Pancreas (tissue), 10 donors: Measurements from ENCODE around the gene MYORG. TPM values are rescaled to one million over a fixed set of nuclear protein-coding genes. Genes with fewer than 3 reads are reported as not detected.
A peak's percentile ranks its signal among the peaks of the same experiment; 100 is the strongest.

Source experiments
- ATAC-seq, 4 donors: fragments of 200-7000 bp; cut with Tn5 transposase; one replicate each; pipeline versions ENCODE4 v1.8.0 to v1.9.1; 2020; ENCODE audit warnings: mild to moderate bottlenecking in 4 of 4, moderate library complexity in 4 of 4
- DNase-seq, 6 donors: peaks; one replicate each; pipeline ENCODE4 v3.0.0-alpha.2; 2020
- FAIRE-seq: peaks from 2 replicates; lab custom pipeline; 2012; peaks lifted over from hg19 to GRCh38; lab: Jason Lieb, UNC
- H3K27ac ChIP-seq, 4 donors: fragments of 200-600 bp; sonication (generic); 1 replicate in 3 of 4; 2 replicates in 1 of 4; pipeline versions ENCODE4 v1.5.0 to v1.8.0; 2020
- H3K27me3 ChIP-seq, 4 donors: fragments of 200-600 bp; one replicate each; pipeline ENCODE4 v1.8.0; 2021
- H3K36me3 ChIP-seq, 3 donors: fragments of 200-600 bp; sonication (generic) in 1 of 3; one replicate each; pipeline versions ENCODE4 v1.5.0 to v1.8.0; 2020 to 2021
- H3K4me1 ChIP-seq, 3 donors: fragments of 200-600 bp; one replicate each; pipeline ENCODE4 v1.8.0; 2021
- H3K4me3 ChIP-seq, 4 donors: fragments of 200-600 bp; sonication (generic) in 2 of 4; one replicate each; pipeline versions ENCODE4 v1.5.0 to v1.8.0; 2020 to 2021
- H3K9me3 ChIP-seq, 4 donors: fragments of 200-600 bp; one replicate each; pipeline ENCODE4 v1.8.0; 2021
- WGBS, 2 donors: extraction: QIAGEN DNeasy Blood & Tissue Kit; methylation state at CpG; one replicate each; pipeline ENCODE4 v1.1.7; 2013; 5-methylcytosine and 5-hydroxymethylcytosine counted together
- intact Hi-C, 3 donors: fragments of 100-400 bp; cut with DNase I; formaldehyde crosslinking; loops; one replicate each; pipeline versions ENCODE4 v1.11.1 to v1.14.2; 2022
- polyA plus RNA-seq, 2 donors: library from polyadenylated mRNA; stranded (reverse); fragments of 200-250 nt; gene quantifications; one replicate each; pipeline ENCODE4 v1.2.3, GENCODE V29; 2013
- total RNA-seq, 6 donors: library from RNA; stranded (reverse); fragmentation: NEBNext Ultra II Directional in 4 of 6; extraction: Animal tissue kit (Norgen Biotek cat#: 25700) in 4 of 6; gene quantifications; one replicate each; pipeline versions ENCODE4 v1.2.1 to v1.2.4, GENCODE V29; 2021 to 2023
- TF ChIP-seq, protein P1 (sequence below), 4 donors: fragments of 200-600 bp; sonication (generic) in 3 of 4; IDR thresholded peaks; one replicate each; pipeline versions ENCODE4 v1.5.0 to v1.8.0; 2021; ENCODE audit warnings: antibody characterized with exemption in 4 of 4
- donor health status: healthy with polysubstance abuse.
- donor health status: DM: no; HTN: no; CAD: no; lungs with moderate emphysema.
- donor health status: DM: no; HTN: no; CAD: no.
- donor health status: control.
- donor health status: control.
- donor health status: Bipolar disorder and iron deficiency.
- donor health status: DM: yes; HTN: yes; CAD: no.
- donor health status: DM: no; HTN: no; CAD: no.
- donor health status: DM: no; HTN: no; CAD: no.
- donor health status: DM: yes; HTN: yes; CAD: no.

Gene MYORG
- total and polyA plus RNA-seq, 8 donors, result 1.8 to 17.5 (median 9.6) TPM

DNA sequence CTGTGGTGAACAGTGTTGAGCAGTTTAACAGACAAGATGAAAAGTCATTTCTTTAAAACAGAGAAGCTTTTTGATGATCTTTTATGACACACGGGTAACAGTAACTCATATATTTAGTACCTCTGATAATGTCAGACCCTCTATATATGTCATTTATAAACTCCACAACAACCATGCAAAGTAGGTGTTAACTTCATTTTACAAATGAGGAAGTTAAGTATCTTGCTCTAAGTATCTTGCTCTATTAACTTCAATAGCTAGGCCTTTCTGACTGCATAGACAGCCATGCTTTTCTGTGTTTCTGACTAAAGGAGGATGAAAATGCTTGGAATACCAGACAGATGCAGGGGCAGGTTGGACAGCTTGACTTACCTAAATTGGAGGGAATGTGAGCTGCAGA, 45.5 kb downstream of the MYORG start:
- 63 to 90% methylated on average over 1 of the region's 1 CpG for WGBS, 2 donors
- H3K36me3 ChIP-seq, result no peaks in the 10 kb centered on the region
- H3K4me1 ChIP-seq, result peaks cover 11 to 25% (median 13%) of the 10 kb centered on the region in 3 donors
- DNase-seq (no peak), FAIRE-seq (no peak), ATAC-seq (no peak)
- TF ChIP-seq, protein P1, sequence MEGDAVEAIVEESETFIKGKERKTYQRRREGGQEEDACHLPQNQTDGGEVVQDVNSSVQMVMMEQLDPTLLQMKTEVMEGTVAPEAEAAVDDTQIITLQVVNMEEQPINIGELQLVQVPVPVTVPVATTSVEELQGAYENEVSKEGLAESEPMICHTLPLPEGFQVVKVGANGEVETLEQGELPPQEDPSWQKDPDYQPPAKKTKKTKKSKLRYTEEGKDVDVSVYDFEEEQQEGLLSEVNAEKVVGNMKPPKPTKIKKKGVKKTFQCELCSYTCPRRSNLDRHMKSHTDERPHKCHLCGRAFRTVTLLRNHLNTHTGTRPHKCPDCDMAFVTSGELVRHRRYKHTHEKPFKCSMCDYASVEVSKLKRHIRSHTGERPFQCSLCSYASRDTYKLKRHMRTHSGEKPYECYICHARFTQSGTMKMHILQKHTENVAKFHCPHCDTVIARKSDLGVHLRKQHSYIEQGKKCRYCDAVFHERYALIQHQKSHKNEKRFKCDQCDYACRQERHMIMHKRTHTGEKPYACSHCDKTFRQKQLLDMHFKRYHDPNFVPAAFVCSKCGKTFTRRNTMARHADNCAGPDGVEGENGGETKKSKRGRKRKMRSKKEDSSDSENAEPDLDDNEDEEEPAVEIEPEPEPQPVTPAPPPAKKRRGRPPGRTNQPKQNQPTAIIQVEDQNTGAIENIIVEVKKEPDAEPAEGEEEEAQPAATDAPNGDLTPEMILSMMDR (IDR thresholded peaks at IDR 0.05), result no peak
- intact Hi-C loops, result loop anchor here in 1 of 3 donors (5.0 kb wide), 2 partner anchors 46 to 271 kb away; partner anchors contain the start of gene MYORG
- no peaks in the 10 kb centered on the region for H3K27me3 ChIP-seq
- H3K27ac ChIP-seq, result no peak overlapping the region
- no peaks in the 10 kb centered on the region for H3K9me3 ChIP-seq
- no peak overlapping the region for H3K4me3 ChIP-seq

DNA sequence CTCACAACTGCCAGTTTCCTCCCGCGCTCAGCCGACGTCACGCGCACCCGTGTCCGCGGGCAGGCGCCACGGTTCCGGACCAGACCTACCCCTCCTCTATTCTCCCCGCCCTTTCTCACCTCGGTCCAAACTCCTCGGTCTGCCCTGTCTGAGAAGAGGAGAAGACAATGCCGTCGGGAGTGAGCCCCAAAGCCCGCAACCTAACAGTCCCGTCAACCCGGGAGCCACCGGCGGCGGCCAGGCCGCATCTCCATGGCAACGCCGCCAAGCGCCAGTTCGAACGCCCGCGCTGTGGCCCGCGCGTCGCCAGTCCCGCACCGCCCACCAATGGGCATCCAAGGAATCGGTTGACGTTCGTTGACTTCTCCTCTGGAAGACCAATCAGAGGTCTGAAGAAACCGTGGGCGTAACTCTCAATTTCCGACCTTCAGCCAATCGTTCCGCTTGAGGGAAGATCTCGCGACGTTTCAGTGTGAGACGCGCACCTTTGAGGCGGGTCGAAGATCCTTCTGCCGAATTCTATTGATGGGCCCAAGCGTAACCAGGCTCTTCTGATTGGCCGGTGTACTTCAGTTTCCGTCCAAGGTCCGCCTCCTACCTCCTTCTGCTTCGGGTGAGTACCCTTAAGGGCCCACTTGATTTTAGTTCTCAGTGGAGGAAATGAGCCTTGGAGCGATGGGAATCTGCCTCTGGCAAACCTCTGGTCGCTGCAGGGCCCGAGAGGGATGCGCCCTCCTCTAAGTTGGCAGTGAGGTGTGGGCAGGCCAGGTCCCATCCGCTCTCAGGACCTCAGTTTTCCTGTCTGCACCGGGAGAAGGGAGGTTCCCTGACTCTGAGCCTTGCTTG, 47.5 kb downstream of the MYORG start, which contains the start of the genes KIF24 and NUDT2:
KIF24 (minus strand) TSS at position 282 of the 846 bp plus-strand sequence. CDS start 17,922 bp downstream, outside the sequence.
NUDT2 (plus strand) TSS at position 583 of the 846 bp plus-strand sequence. CDS start 9,471 bp downstream, outside the sequence.
- Histone ChIP-seq H3K36me3 (no peaks in the 10 kb centered on the region), H3K27ac (peak within 1 kb of the TSS; percentile 66 to 93 (median 79)), H3K4me3 (peak within 1 kb of the TSS; percentile 39 to 85 (median 62)), H3K27me3 (no peaks in the 10 kb centered on the region), H3K9me3 (no peaks in the 10 kb centered on the region), H3K4me1 (peaks cover 4 to 12% (median 9%) of the 10 kb centered on the region in 3 donors)
- DNase-seq (peak; percentile 93 to 99 (median 97)), FAIRE-seq (peak; percentile 99), ATAC-seq (peak; percentile 93 to 97 (median 94))
- WGBS, 2 donors, result 0% methylated on average over 64 of the region's 64 CpGs
- intact Hi-C loops, result no loop called here
- TF ChIP-seq, protein P1 (IDR thresholded peaks at IDR 0.05), result no peak

DNA sequence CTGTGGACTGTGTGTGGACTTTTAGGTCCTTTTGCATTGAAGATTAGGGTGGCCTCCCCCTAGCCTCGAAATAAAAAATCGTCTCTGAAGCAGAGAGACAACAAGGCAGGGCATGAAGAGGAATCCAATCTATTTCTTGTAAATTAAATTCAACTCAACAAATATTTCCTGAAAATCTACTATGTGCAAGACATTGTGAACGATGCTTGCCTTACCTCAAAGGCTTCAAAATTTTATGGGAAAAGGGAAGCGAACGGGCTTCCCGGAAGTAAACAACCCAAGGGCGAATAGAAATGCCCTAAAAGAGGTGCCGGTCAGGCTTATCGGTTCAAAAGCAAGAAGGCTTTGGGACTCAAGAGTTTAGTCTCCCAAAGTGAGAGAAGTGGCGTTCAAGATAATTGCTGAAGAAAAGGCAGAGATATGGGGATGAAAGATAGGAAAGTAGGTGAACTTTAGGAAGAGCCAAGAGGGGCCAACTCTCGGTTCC, 48.2 kb downstream of the MYORG start:
- Histone ChIP-seq H3K36me3 (no peaks in the 10 kb centered on the region), H3K27ac (peak overlapping the region in 3 of 4 donors; percentile 23 to 63 (median 42)), H3K4me3 (peak overlapping the region; percentile 25 to 85 (median 42)), H3K27me3 (no peaks in the 10 kb centered on the region), H3K9me3 (no peaks in the 10 kb centered on the region), H3K4me1 (peaks cover 0 to 6% (median 3%) of the 10 kb centered on the region in 3 donors)
- TF ChIP-seq, protein P1 (IDR thresholded peaks at IDR 0.05), result no peak
- no peak for DNase-seq
- intact Hi-C loops, result no loop called here
- FAIRE-seq, result no peak
- 3 to 8% methylated on average over 11 of the region's 11 CpGs for WGBS, 2 donors
- ATAC-seq, result no peak

DNA sequence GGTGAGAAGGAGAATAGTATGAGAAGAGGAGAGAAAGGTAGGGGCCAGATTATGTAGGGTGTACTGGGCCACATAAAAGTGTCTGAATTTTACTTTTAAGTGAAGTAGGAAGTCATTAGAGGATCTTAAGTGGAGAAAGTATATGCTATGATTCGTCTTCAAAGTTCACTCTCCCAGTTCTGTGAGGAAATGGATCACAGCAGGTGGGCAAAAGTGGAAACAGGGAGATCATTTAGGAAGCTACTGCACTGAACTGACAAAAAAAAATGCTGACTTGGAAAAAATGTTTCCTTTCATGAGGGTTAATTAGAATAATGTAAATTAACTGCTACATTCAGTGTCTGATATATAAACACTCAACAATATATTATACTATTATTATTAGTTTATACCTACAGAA, 50.0 kb downstream of the MYORG start:
- H3K4me1 ChIP-seq, result peaks cover 0 to 3% (median 0%) of the 10 kb centered on the region in 3 donors
- intact Hi-C loops, result no loop called here
- no peaks in the 10 kb centered on the region for H3K36me3 ChIP-seq
- H3K27ac ChIP-seq, result no peak overlapping the region
- ATAC-seq (no peak), FAIRE-seq (no peak), DNase-seq (no peak)
- no peaks in the 10 kb centered on the region for H3K27me3 ChIP-seq
- no peaks in the 10 kb centered on the region for H3K9me3 ChIP-seq
- 82 to 90% methylated on average over 1 of the region's 1 CpG for WGBS, 2 donors
- H3K4me3 ChIP-seq, result no peak overlapping the region
- TF ChIP-seq, protein P1 (IDR thresholded peaks at IDR 0.05), result no peak
